ENCODE data around the gene NPL.

Gene NPL

GRCh38 chr1:182869241-182869666, 79.7 kb downstream of the NPL start:
- peaks cover 100% of the 10 kb centered on the region for H3K36me3 ChIP-seq (ENCODE audit: low read depth)
- peak overlapping the region; percentile 35 for H3K27ac ChIP-seq (ENCODE audit: poor library complexity, severe bottlenecking)

GRCh38 chr1:182872881-182873280, 83.3 kb downstream of the NPL start:
- Histone ChIP-seq H3K36me3 (ENCODE audit: low read depth) (peaks cover 100% of the 10 kb centered on the region), H3K27me3 (ENCODE audit: insufficient read depth, poor library complexity, severe bottlenecking) (no peaks in the 10 kb centered on the region), H3K4me1 (ENCODE audit: insufficient read depth, poor library complexity, severe bottlenecking) (no peaks in the 10 kb centered on the region), H3K27ac (ENCODE audit: poor library complexity, severe bottlenecking) (no peak overlapping the region), H3K9me3 (ENCODE audit: severe bottlenecking) (no peaks in the 10 kb centered on the region), H3K4me3 (ENCODE audit: severe bottlenecking) (no peak overlapping the region)
- ATAC-seq (ENCODE audit: low read depth) (no peak), DNase-seq (ENCODE audit: low spot score) (no peak)
- no peak for TF ChIP-seq CTCF (IDR thresholded peaks at IDR 0.05; ENCODE audit: poor library complexity, severe bottlenecking)

More at GRCh38 chr1:182869241-182869666, 79.7 kb downstream of the NPL start:
- Histone ChIP-seq H3K4me3 (ENCODE audit: severe bottlenecking) (no peak overlapping the region), H3K4me1 (ENCODE audit: insufficient read depth, poor library complexity, severe bottlenecking) (no peaks in the 10 kb centered on the region), H3K9me3 (ENCODE audit: severe bottlenecking) (no peaks in the 10 kb centered on the region), H3K27me3 (ENCODE audit: insufficient read depth, poor library complexity, severe bottlenecking) (no peaks in the 10 kb centered on the region)
- no peak for DNase-seq (ENCODE audit: low spot score)
- no peak for TF ChIP-seq CTCF (IDR thresholded peaks at IDR 0.05; ENCODE audit: poor library complexity, severe bottlenecking)
- no peak for ATAC-seq (ENCODE audit: low read depth)

GRCh38 chr1:182875889-182876288, 86.3 kb downstream of the NPL start:
- Histone ChIP-seq H3K4me1 (ENCODE audit: insufficient read depth, poor library complexity, severe bottlenecking) (no peaks in the 10 kb centered on the region), H3K4me3 (ENCODE audit: severe bottlenecking) (no peak overlapping the region), H3K9me3 (ENCODE audit: severe bottlenecking) (no peaks in the 10 kb centered on the region), H3K27me3 (ENCODE audit: insufficient read depth, poor library complexity, severe bottlenecking) (no peaks in the 10 kb centered on the region), H3K36me3 (ENCODE audit: low read depth) (peaks cover 100% of the 10 kb centered on the region), H3K27ac (ENCODE audit: poor library complexity, severe bottlenecking) (no peak overlapping the region)
- DNase-seq (ENCODE audit: low spot score): no peak
- TF ChIP-seq CTCF (IDR thresholded peaks at IDR 0.05; ENCODE audit: poor library complexity, severe bottlenecking): no peak
- no peak for ATAC-seq (ENCODE audit: low read depth)

- Histone ChIP-seq H3K27me3 (ENCODE audit: insufficient read depth, poor library complexity, severe bottlenecking) (no peaks in the 10 kb centered on the region), H3K4me3 (ENCODE audit: severe bottlenecking) (no peak overlapping the region), H3K27ac (ENCODE audit: poor library complexity, severe bottlenecking) (no peak overlapping the region), H3K4me1 (ENCODE audit: insufficient read depth, poor library complexity, severe bottlenecking) (no peaks in the 10 kb centered on the region), H3K9me3 (ENCODE audit: severe bottlenecking) (no peaks in the 10 kb centered on the region), H3K36me3 (ENCODE audit: low read depth) (peaks cover 100% of the 10 kb centered on the region)
- ATAC-seq (ENCODE audit: low read depth) (no peak), DNase-seq (ENCODE audit: low spot score) (no peak)
- TF ChIP-seq CTCF (IDR thresholded peaks at IDR 0.05; ENCODE audit: poor library complexity, severe bottlenecking): no peak
Observed at GRCh38 chr1:182877331-182877730, 87.8 kb downstream of the NPL start.

GRCh38 chr1:182877842-182878241, 88.3 kb downstream of the NPL start:
- DNase-seq (ENCODE audit: low spot score) (no peak), ATAC-seq (ENCODE audit: low read depth) (no peak)
- Histone ChIP-seq H3K4me3 (ENCODE audit: severe bottlenecking) (no peak overlapping the region), H3K27ac (ENCODE audit: poor library complexity, severe bottlenecking) (no peak overlapping the region), H3K27me3 (ENCODE audit: insufficient read depth, poor library complexity, severe bottlenecking) (no peaks in the 10 kb centered on the region), H3K4me1 (ENCODE audit: insufficient read depth, poor library complexity, severe bottlenecking) (no peaks in the 10 kb centered on the region), H3K36me3 (ENCODE audit: low read depth) (peaks cover 100% of the 10 kb centered on the region), H3K9me3 (ENCODE audit: severe bottlenecking) (no peaks in the 10 kb centered on the region)
- TF ChIP-seq CTCF (IDR thresholded peaks at IDR 0.05; ENCODE audit: poor library complexity, severe bottlenecking): no peak

Data from RWPE2 (cell line).